Erythroblast (primary cell): Measurements from ENCODE around the gene CT45A8.
A peak's percentile ranks its signal among the peaks of the same experiment; 100 is the strongest.
"Not testable (repeated sequence)": the region's sequence is repeated elsewhere in the genome, so short reads cannot be mapped to it uniquely, and the experiment has no call there.

Experiments used
- DNase-seq, 2 experiments: peaks; one replicate each; lab custom pipeline; 2025; lab: John Stamatoyannopoulos, UW
- GATA1 ChIP-seq: IDR thresholded peaks from 2 replicates; pipeline ENCODE4 v1.6.1; 2011; ENCODE audit warnings: low read depth, mild to moderate bottlenecking, control low read depth, low read length, moderate library complexity
- POLR2A ChIP-seq: IDR thresholded peaks from 2 replicates; pipeline ENCODE4 v1.6.1; 2011; ENCODE audit warnings: mild to moderate bottlenecking, low read length

CT45A8 gene, protein sequence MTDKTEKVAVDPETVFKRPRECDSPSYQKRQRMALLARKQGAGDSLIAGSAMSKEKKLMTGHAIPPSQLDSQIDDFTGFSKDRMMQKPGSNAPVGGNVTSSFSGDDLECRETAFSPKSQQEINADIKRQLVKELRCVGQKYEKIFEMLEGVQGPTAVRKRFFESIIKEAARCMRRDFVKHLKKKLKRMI

DNA sequence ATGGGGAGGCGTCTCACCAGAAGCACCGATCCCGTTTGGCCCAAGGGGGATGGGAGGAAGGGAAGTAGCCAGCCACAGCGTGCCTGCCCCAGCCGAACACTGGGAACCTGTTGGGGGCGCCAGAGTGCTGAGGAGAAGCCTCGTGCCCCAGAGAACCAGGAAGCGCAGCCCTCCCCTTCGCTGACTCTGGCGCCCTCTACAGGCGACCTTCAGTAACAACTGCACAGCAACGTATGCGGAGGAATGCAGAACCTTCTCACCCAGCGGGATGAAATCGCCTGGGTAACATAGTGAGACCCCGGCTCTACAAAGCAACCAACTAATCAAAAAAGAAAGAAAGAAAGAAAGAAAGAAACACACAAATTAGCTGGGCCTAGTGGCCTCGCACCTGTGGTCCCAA, at the start of gene CT45A8:
CT45A8 (minus strand) TSS at position 101 of the 400 bp plus-strand sequence. CDS start 3,755 bp downstream, outside the sequence.
- not testable (repeated sequence) for DNase-seq

DNA sequence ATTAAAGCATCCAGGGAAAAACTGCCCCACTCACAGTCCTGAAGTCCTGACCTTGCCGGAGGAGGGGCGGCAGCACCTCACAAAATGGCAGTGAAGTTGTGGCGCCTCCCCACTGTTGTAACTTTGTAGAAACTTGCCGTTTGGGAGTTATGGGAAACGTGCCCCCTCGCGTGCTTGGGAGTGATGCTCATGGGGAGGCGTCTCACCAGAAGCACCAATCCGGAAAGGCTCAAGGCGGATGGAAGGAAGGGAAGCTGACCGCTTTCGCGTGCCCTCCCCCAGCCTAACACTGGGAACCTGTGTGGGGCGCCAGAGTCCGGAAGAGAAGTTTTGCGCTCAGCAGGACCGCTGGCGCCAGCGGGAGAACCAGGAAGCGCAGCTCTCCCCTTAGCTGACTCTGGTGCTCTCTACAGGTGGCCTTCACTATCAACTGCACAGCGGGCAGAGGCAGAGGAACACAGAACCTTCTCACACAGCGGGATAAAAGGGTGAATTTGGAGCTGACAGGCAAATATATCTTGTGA, 39.0 kb upstream of the CT45A8 start, which contains the start of the genes CT45A10 and SAGE1:
CT45A10 (minus strand) TSS at position 151 of the 524 bp plus-strand sequence. CDS start 8,100 bp downstream, outside the sequence.
SAGE1 (plus strand) TSS at position 423 of the 524 bp plus-strand sequence. CDS start 2,527 bp downstream, outside the sequence.
- TF ChIP-seq GATA1 (no peak), POLR2A (no peak)
- no peak for DNase-seq

DNA sequence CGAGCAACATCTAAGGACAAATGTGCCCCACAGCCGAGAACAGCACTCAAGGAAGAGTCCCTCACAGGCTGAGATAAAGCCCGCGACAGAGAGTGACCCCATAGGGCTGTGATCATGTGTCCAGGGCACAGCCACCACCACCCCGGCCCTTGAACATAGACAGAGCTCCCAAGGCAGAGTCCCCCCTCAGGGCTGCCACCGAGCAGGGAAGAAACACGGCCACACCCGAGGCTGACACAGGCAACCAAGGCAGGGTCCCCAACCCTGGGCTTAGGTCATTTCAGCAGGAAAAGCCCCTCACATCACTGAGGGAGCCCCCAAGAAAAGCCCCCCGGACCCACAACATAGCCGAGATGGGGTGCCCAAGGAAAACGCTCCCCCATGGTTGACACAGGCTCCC, 38.4 kb upstream of the CT45A8 start:
- DNase-seq, result no peak
- TF ChIP-seq GATA1 (no peak), POLR2A (no peak)

DNA sequence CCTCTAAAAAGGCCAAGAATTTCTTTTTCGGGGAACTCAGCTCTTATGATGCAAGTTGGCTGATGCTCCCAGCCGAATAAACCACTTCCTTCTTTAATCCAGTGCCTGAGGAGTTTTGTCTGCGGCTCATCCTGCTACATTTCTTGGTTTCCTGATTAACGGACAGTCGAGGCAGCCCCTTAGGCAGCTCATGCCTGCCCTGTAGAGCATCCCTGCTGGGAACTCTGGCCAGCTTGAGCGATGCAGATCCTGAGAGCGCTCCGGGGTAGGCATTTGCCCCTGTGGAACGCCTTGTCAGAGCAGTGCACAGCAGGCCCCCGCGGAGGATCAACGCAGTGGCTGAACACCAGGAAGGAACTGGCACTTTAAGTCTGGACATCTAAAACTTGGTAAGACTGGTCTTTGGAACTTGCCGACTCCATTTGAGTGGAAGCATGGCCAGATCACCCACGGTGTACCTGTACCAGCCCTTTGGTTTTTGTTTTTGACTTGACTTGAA, 35.8 kb upstream of the CT45A8 start:
- no peak for TF ChIP-seq GATA1
- TF ChIP-seq POLR2A, result no peak

DNA sequence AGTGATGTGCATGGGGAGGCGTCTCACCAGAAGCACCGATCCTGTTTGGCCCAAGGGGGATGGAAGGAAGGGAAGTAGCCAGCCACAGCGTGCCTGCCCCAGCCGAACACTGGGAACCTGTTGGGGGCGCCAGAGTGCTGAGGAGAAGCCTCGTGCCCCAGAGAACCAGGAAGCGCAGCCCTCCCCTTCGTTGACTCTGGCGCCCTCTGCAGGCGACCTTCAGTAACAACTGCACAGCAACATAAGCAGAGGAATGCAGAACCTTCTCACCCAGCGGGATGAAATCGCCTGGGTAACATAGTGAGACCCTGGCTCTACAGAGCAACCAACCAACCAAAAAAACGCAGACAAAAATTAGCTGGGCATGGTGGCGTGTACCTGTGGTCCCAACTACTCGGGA, 34.6 kb upstream of the CT45A8 start:
- peak; percentile 49 to 66 for DNase-seq

More for the DNA sequence above, 35.8 kb upstream of the CT45A8 start:
- DNase-seq, result no peak

DNA sequence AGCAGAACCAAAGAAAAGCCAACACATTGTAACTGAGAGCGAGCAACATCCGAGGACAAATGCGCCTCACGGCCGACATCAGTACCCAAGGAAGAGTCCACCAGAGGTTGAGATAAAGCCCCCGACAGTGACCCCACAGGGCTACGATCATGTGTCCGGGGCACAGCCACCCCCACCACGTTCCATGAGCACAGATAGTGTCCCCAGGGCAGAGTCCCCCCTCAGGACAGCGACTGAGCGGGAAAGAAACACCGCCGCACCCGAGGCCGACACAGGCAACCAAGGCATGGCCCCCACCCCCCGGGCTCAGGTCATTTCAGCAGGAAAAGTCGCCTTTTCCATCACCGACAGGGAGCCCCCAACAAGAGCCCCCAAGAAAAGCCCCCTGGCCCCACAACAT, 33.9 kb upstream of the CT45A8 start:
- DNase-seq, result not testable (repeated sequence)

DNA sequence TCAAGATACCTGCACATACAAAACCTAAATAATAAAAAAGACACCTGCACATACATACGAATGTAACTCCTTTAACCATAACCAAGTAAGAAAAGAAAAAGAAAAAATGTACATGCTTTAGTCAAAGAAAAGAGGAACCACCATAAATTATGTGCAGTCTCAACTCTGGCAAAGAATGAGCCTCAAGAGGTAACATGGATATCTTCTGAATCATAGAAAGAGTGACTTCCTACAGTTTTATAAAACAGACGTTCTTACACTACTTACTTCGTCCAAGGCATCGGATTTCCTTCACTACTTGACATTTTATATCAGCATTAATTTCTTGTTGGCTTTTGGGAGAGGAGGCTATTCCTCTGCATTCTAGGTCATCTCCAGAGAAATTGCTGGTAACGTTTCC, 28.4 kb upstream of the CT45A8 start:
- DNase-seq, result not testable (repeated sequence)

DNA sequence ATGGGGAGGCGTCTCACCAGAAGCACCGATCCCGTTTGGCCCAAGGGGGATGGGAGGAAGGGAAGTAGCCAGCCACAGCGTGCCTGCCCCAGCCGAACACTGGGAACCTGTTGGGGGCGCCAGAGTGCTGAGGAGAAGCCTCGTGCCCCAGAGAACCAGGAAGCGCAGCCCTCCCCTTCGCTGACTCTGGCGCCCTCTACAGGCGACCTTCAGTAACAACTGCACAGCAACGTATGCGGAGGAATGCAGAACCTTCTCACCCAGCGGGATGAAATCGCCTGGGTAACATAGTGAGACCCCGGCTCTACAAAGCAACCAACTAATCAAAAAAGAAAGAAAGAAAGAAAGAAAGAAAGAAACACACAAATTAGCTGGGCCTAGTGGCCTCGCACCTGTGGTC, 17.4 kb upstream of the CT45A8 start, which contains the start of gene CT45A9:
CT45A9 (minus strand) TSS at position 101 of the 400 bp plus-strand sequence. CDS start 3,751 bp downstream, outside the sequence.
- not testable (repeated sequence) for DNase-seq

DNA sequence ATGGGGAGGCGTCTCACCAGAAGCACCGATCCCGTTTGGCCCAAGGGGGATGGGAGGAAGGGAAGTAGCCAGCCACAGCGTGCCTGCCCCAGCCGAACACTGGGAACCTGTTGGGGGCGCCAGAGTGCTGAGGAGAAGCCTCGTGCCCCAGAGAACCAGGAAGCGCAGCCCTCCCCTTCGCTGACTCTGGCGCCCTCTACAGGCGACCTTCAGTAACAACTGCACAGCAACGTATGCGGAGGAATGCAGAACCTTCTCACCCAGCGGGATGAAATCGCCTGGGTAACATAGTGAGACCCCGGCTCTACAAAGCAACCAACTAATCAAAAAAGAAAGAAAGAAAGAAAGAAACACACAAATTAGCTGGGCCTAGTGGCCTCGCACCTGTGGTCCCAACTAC, 17.2 kb downstream of the CT45A8 start, which contains the start of gene CT45A7:
CT45A7 (minus strand) TSS at position 101 of the 400 bp plus-strand sequence. CDS start 3,747 bp downstream, outside the sequence.
- not testable (repeated sequence) for DNase-seq

DNA sequence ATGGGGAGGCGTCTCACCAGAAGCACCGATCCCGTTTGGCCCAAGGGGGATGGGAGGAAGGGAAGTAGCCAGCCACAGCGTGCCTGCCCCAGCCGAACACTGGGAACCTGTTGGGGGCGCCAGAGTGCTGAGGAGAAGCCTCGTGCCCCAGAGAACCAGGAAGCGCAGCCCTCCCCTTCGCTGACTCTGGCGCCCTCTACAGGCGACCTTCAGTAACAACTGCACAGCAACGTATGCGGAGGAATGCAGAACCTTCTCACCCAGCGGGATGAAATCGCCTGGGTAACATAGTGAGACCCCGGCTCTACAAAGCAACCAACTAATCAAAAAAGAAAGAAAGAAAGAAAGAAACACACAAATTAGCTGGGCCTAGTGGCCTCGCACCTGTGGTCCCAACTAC, 34.4 kb downstream of the CT45A8 start, which contains the start of gene CT45A2:
CT45A2 (minus strand) TSS at position 101 of the 400 bp plus-strand sequence. CDS start 3,747 bp downstream, outside the sequence.
- DNase-seq, result not testable (repeated sequence)

DNA sequence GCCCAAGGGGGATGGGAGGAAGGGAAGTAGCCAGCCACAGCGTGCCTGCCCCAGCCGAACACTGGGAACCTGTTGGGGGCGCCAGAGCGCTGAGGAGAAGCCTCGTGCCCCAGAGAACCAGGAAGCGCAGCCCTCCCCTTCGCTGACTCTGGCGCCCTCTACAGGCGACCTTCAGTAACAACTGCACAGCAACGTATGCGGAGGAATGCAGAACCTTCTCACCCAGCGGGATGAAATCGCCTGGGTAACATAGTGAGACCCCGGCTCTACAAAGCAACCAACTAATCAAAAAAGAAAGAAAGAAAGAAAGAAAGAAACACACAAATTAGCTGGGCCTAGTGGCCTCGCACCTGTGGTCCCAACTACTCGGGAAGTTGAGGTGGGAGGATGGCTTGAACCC, 51.7 kb downstream of the CT45A8 start, which contains the start of gene CT45A6:
CT45A6 (minus strand) TSS at position 101 of the 400 bp plus-strand sequence. CDS start 3,794 bp downstream, outside the sequence.
- not testable (repeated sequence) for DNase-seq
